Measurements from ENCODE around the gene SNCAIP.

Gene SNCAIP

GRCh38 chr5:122424132-122424531 is 112.1 kb downstream of the SNCAIP start:
- DNase-seq (ENCODE audit: low read depth): no peak
- TF ChIP-seq MAX (IDR thresholded peaks at IDR 0.05; ENCODE audit: low read depth, low read length): no peak

GRCh38 chr5:122426301-122426700 is 114.3 kb downstream of the SNCAIP start:
- DNase-seq (ENCODE audit: low read depth): no peak
- TF ChIP-seq MAX (IDR thresholded peaks at IDR 0.05; ENCODE audit: low read depth, low read length): no peak
- no peak for TF ChIP-seq POLR2A (IDR thresholded peaks at IDR 0.05; ENCODE audit: extremely low read depth, insufficient read length)
- no peak for TF ChIP-seq CTCF (IDR thresholded peaks at IDR 0.05; ENCODE audit: low read depth, low read length)
- no peak for TF ChIP-seq MYC (IDR thresholded peaks at IDR 0.05; ENCODE audit: low read depth, low read length)
- no peak overlapping the region for H3K4me3 ChIP-seq (ENCODE audit: low read depth, low read length)

More at GRCh38 chr5:122424132-122424531, 112.1 kb downstream of the SNCAIP start:
- H3K4me3 ChIP-seq (ENCODE audit: low read depth, low read length): no peak overlapping the region

GRCh38 chr5:122427621-122428020 is 115.6 kb downstream of the SNCAIP start:
- no peak for TF ChIP-seq MYC (IDR thresholded peaks at IDR 0.05; ENCODE audit: low read depth, low read length)
- no peak for TF ChIP-seq MAX (IDR thresholded peaks at IDR 0.05; ENCODE audit: low read depth, low read length)
- TF ChIP-seq POLR2A (IDR thresholded peaks at IDR 0.05; ENCODE audit: extremely low read depth, insufficient read length): no peak
- TF ChIP-seq CTCF (IDR thresholded peaks at IDR 0.05; ENCODE audit: low read depth, low read length): no peak
- DNase-seq (ENCODE audit: low read depth): no peak
- H3K4me3 ChIP-seq (ENCODE audit: low read depth, low read length): no peak overlapping the region

GRCh38 chr5:122429545-122430318 is 117.7 kb downstream of the SNCAIP start:
- no peak for DNase-seq (ENCODE audit: low read depth)
- TF ChIP-seq MYC (IDR thresholded peaks at IDR 0.05; ENCODE audit: low read depth, low read length) (no peak), MAX (IDR thresholded peaks at IDR 0.05; ENCODE audit: low read depth, low read length) (no peak), POLR2A (IDR thresholded peaks at IDR 0.05; ENCODE audit: extremely low read depth, insufficient read length) (no peak), CTCF (IDR thresholded peaks at IDR 0.05; ENCODE audit: low read depth, low read length) (no peak)

GRCh38 chr5:122430319-122430586 is 118.2 kb downstream of the SNCAIP start:
- H3K4me3 ChIP-seq (ENCODE audit: low read depth, low read length): no peak overlapping the region
- no peak for DNase-seq (ENCODE audit: low read depth)
- TF ChIP-seq CTCF (IDR thresholded peaks at IDR 0.05; ENCODE audit: low read depth, low read length) (no peak), POLR2A (IDR thresholded peaks at IDR 0.05; ENCODE audit: extremely low read depth, insufficient read length) (no peak), MAX (IDR thresholded peaks at IDR 0.05; ENCODE audit: low read depth, low read length) (no peak), MYC (IDR thresholded peaks at IDR 0.05; ENCODE audit: low read depth, low read length) (no peak)

More at GRCh38 chr5:122429545-122430318, 117.7 kb downstream of the SNCAIP start:
- H3K4me3 ChIP-seq (ENCODE audit: low read depth, low read length): no peak overlapping the region

- no peak overlapping the region for H3K4me3 ChIP-seq (ENCODE audit: low read depth, low read length)
- DNase-seq (ENCODE audit: low read depth): no peak
- TF ChIP-seq POLR2A (IDR thresholded peaks at IDR 0.05; ENCODE audit: extremely low read depth, insufficient read length) (no peak), MAX (IDR thresholded peaks at IDR 0.05; ENCODE audit: low read depth, low read length) (no peak), MYC (IDR thresholded peaks at IDR 0.05; ENCODE audit: low read depth, low read length) (no peak), CTCF (IDR thresholded peaks at IDR 0.05; ENCODE audit: low read depth, low read length) (no peak)
Observed at GRCh38 chr5:122431298-122431697, 119.3 kb downstream of the SNCAIP start.
